IMR-90 (cell line): ENCODE results near the gene FRYL.

ENCODE experiments used
- CHD1 ChIP-seq: IDR thresholded peaks from 2 replicates; pipeline ENCODE4 v1.6.1; 2012; ENCODE audit warnings: low read depth, low read length, improper control_type of control experiment
- CTCF ChIP-seq: conservative IDR thresholded peaks from 2 replicates; pipeline ENCODE4 v1.5.1; 2012; ENCODE audit warnings: mild to moderate bottlenecking, low read depth, low read length, improper control_type of control experiment
- ELK1 ChIP-seq: fragments of 150-350 bp; IDR thresholded peaks from 2 replicates; pipeline ENCODE4 v1.6.1; 2016; ENCODE audit warnings: low read depth, mild to moderate bottlenecking, low read length, moderate library complexity, borderline replicate concordance
- MAFK ChIP-seq: IDR thresholded peaks from 2 replicates; pipeline ENCODE4 v1.6.1; 2012; ENCODE audit warnings: low read depth, low read length, improper control_type of control experiment
- MXI1 ChIP-seq: IDR thresholded peaks from 2 replicates; pipeline ENCODE4 v1.6.1; 2012; ENCODE audit warnings: low read depth, mild to moderate bottlenecking, low read length, moderate library complexity, borderline replicate concordance
- POLR2A ChIP-seq: IDR thresholded peaks from 2 replicates; pipeline ENCODE4 v1.6.1; 2012; ENCODE audit warnings: mild to moderate bottlenecking, low read depth, low read length
- RCOR1 ChIP-seq: IDR thresholded peaks from 2 replicates; pipeline ENCODE4 v1.6.1; 2012; ENCODE audit warnings: mild to moderate bottlenecking, low read length, improper control_type of control experiment; ENCODE audit not compliant: insufficient replicate concordance
- USF2 ChIP-seq: fragments of 150-350 bp; IDR thresholded peaks from 2 replicates; pipeline ENCODE4 v1.6.1; 2017; ENCODE audit warnings: mild to moderate bottlenecking, antibody characterized with exemption, low read length, low read depth

GRCh38 chr4:48604041-48604440 lies 176.0 kb downstream of the FRYL start:
- TF ChIP-seq CTCF, result no peak
- TF ChIP-seq CHD1, result no peak
- no peak for TF ChIP-seq ELK1
- TF ChIP-seq USF2, result no peak
- TF ChIP-seq MAFK, result no peak
- TF ChIP-seq MXI1, result no peak
- TF ChIP-seq POLR2A, result no peak
- no peak for TF ChIP-seq RCOR1
